BJ (cell line): ENCODE data around the gene CXorf58. TPM values are rescaled to one million over a fixed set of nuclear protein-coding genes. Genes with fewer than 3 reads are reported as not detected.

Experiments used
- CTCF ChIA-PET: fragments of 350-600 bp; formaldehyde crosslinking; extraction: SDS; loops from one replicate; lab custom pipeline; 2021; ENCODE audit warnings: antibody characterized with exemption, inconsistent platforms; lab: Yijun Ruan, JAX
- POLR2A ChIA-PET: fragments of 300-600 bp; sonication (Branson Sonifier 250); formaldehyde crosslinking; extraction: SDS; loops from one replicate; lab custom pipeline; 2021; ENCODE audit warnings: antibody characterized with exemption; lab: Charles Lee
- DNase-seq: peaks from one replicate; pipeline ENCODE4 v3.0.0-alpha.2; 2011; ENCODE audit warnings: low read depth
- H3K27me3 ChIP-seq: 2 replicates; pipeline ENCODE4 v1.6.0; 2011; ENCODE audit warnings: low read length; ENCODE audit not compliant: control insufficient read depth, insufficient read depth
- H3K36me3 ChIP-seq: 2 replicates; pipeline ENCODE4 v1.5.1; 2011; ENCODE audit warnings: low read length; ENCODE audit not compliant: control insufficient read depth, insufficient read depth
- H3K4me3 ChIP-seq: 2 replicates; pipeline ENCODE4 v1.5.1; 2011; ENCODE audit warnings: low read depth, mild to moderate bottlenecking, control low read depth, low read length
- CTCF ChIP-seq: IDR thresholded peaks from 2 replicates; pipeline ENCODE4 v1.5.1; 2011; ENCODE audit warnings: low read depth, mild to moderate bottlenecking, control low read depth, inconsistent platforms, low read length, moderate library complexity; ENCODE audit not compliant: insufficient read depth
- polyA plus RNA-seq: library from polyadenylated mRNA; depleted of rRNA; stranded (reverse); fragments of >200 nt; gene quantifications from 2 replicates; pipeline ENCODE4 v1.2.3, GENCODE V29; 2011

Gene CXorf58
- polyA plus RNA-seq, 1 experiment = not detected

DNA sequence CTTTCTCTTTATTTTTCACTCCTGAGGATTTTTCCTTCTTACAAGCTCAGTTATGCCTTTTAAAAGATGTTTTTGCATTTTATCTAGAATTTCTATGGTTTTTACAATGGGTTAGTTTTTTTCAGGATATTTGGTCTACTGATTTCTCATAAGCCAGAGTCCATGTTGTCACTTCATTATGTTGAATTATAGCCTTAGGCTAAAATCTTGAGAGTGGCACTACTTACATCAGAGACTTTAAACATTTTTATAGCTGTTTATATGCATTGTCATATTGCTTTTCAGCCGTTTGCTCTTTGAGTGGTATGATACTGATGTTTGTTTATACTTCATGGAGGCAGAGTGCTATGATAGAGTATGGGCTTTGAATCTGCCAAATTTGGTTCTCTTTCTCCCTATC is 36.4 kb downstream of the CXorf58 start:
- Histone ChIP-seq H3K27me3 (no peaks in the 10 kb centered on the region), H3K36me3 (no peaks in the 10 kb centered on the region), H3K4me3 (no peak overlapping the region)
- ChIA-PET POLR2A (no interaction called here), CTCF (no interaction called here)
- DNase-seq = no peak
- no peak for TF ChIP-seq CTCF

GRCh38 chrX:23945206-23945605 is 37.4 kb downstream of the CXorf58 start:
- Histone ChIP-seq H3K27me3 (no peaks in the 10 kb centered on the region), H3K36me3 (no peaks in the 10 kb centered on the region), H3K4me3 (no peak overlapping the region)
- no peak for DNase-seq
- no peak for TF ChIP-seq CTCF
- POLR2A ChIA-PET = no interaction called here
- CTCF ChIA-PET = no interaction called here

- no peaks in the 10 kb centered on the region for H3K36me3 ChIP-seq
- no peaks in the 10 kb centered on the region for H3K27me3 ChIP-seq
- no peak overlapping the region for H3K4me3 ChIP-seq
- ChIA-PET POLR2A (no interaction called here), CTCF (no interaction called here)
- DNase-seq = no peak
- no peak for TF ChIP-seq CTCF
These were observed 44.6 kb downstream of the CXorf58 start for GRCh38 chrX:23952391-23952790.

GRCh38 chrX:23952984-23953907 is 45.4 kb downstream of the CXorf58 start:
- POLR2A ChIA-PET = no interaction called here
- H3K4me3 ChIP-seq = no peak overlapping the region
- no peaks in the 10 kb centered on the region for H3K36me3 ChIP-seq
- no peaks in the 10 kb centered on the region for H3K27me3 ChIP-seq
- no peak for TF ChIP-seq CTCF
- CTCF ChIA-PET = no interaction called here
- DNase-seq = no peak

DNA sequence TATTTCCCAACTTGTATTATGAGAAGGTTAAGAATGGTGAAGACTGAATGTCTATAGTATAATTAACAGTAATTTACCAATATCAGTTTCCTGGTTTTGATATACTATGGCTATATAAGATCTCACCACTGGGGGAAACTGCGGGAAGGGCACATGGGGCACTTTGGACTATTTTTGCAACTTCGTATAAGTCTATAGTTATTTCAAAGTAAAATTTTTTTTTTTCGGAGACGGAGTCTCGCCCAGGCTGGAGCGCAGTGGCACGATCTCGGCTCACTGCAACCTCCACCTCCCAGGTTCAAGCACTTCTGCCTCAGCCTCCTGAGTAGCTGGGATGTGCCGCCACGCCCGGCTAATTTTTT is 46.1 kb downstream of the CXorf58 start:
- no peak for TF ChIP-seq CTCF
- no peak for DNase-seq
- H3K27me3 ChIP-seq = no peaks in the 10 kb centered on the region
- ChIA-PET CTCF (no interaction called here), POLR2A (no interaction called here)
- no peaks in the 10 kb centered on the region for H3K36me3 ChIP-seq
- H3K4me3 ChIP-seq = no peak overlapping the region
